Gastroesophageal sphincter (tissue), 3 donors: Measurements from ENCODE around the gene TTC33.

Experiments used
- EP300 ChIP-seq: sonication (generic); formaldehyde crosslinking; IDR thresholded peaks from one replicate; pipeline ENCODE4 v1.6.1; 2017; ENCODE audit warnings: antibody characterized with exemption, mild to moderate bottlenecking
- POLR2A ChIP-seq, 2 donors: fragments of 450-650 bp; IDR thresholded peaks; one replicate each; pipeline ENCODE4 v1.6.1; 2017; ENCODE audit warnings: antibody characterized with exemption in 2 of 2, mild to moderate bottlenecking in 2 of 2, moderate library complexity in 1 of 2
- POLR2AphosphoS5 ChIP-seq: sonication (generic); formaldehyde crosslinking; IDR thresholded peaks from one replicate; pipeline ENCODE4 v1.6.1; 2017; ENCODE audit warnings: antibody characterized with exemption
- TF ChIP-seq, protein P1 (sequence below), 4 experiments: fragments of 200-600 bp in 2 of 4; fragments of 450-650 bp in 2 of 4; sonication (generic) in 1 of 4; IDR thresholded peaks; one replicate each; pipeline ENCODE4 v1.5.1; 2017 to 2019; ENCODE audit warnings: antibody characterized with exemption in 4 of 4, mild to moderate bottlenecking in 2 of 4, moderate library complexity in 2 of 4

DNA sequence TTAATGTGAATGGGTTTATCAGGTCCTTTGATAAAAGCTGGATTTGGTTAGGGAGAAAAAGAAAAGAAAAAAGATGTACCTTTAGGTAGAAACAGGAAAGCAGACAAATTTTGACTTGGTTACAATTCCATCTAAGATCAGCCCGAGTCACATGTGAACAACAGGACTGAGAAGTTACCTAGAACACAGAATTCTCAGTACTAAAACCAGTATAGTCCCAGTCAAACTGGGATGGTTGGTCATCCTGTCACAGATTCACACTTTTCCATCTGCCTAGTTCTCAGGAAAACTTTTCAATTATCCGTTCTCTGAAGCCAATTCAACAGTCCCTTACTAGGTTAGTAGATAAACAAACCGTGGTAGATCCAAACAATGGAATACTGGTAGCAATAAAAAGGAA lies 266.3 kb downstream of the TTC33 start:
- TF ChIP-seq POLR2A (IDR thresholded peaks at IDR 0.05), result no peak
- TF ChIP-seq, protein P1, sequence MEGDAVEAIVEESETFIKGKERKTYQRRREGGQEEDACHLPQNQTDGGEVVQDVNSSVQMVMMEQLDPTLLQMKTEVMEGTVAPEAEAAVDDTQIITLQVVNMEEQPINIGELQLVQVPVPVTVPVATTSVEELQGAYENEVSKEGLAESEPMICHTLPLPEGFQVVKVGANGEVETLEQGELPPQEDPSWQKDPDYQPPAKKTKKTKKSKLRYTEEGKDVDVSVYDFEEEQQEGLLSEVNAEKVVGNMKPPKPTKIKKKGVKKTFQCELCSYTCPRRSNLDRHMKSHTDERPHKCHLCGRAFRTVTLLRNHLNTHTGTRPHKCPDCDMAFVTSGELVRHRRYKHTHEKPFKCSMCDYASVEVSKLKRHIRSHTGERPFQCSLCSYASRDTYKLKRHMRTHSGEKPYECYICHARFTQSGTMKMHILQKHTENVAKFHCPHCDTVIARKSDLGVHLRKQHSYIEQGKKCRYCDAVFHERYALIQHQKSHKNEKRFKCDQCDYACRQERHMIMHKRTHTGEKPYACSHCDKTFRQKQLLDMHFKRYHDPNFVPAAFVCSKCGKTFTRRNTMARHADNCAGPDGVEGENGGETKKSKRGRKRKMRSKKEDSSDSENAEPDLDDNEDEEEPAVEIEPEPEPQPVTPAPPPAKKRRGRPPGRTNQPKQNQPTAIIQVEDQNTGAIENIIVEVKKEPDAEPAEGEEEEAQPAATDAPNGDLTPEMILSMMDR (IDR thresholded peaks at IDR 0.05), result no peak
- no peak for TF ChIP-seq POLR2AphosphoS5
- TF ChIP-seq EP300, result no peak
